GM18858 (cell line): ENCODE measurements around the gene CCDC71L.

Source experiments
- ATAC-seq: cut with Tn5 transposase; IDR thresholded peaks from one replicate; pipeline ENCODE4 v1.9.1; 2021; ENCODE audit not compliant: unreplicated experiment

The CCDC71L gene

GRCh38 chr7:106626376-106627164 lies 34.4 kb downstream of the CCDC71L start:
- ATAC-seq: no peak

GRCh38 chr7:106625678-106626301 lies 35.2 kb downstream of the CCDC71L start:
- no peak for ATAC-seq

- no peak for ATAC-seq
Measured at GRCh38 chr7:106623853-106624252, 37.1 kb downstream of the CCDC71L start.

GRCh38 chr7:106623315-106623660 lies 37.7 kb downstream of the CCDC71L start:
- ATAC-seq: no peak

GRCh38 chr7:106622654-106623314 lies 38.2 kb downstream of the CCDC71L start:
- ATAC-seq: no peak

- ATAC-seq: no peak
Measured at GRCh38 chr7:106621393-106622132, 39.4 kb downstream of the CCDC71L start.

GRCh38 chr7:106620676-106621075 lies 40.3 kb downstream of the CCDC71L start:
- no peak for ATAC-seq

GRCh38 chr7:106620034-106620433 lies 40.9 kb downstream of the CCDC71L start:
- ATAC-seq: no peak

GRCh38 chr7:106619213-106619612 lies 41.7 kb downstream of the CCDC71L start:
- no peak for ATAC-seq

GRCh38 chr7:106618480-106618879 lies 42.5 kb downstream of the CCDC71L start:
- no peak for ATAC-seq

- no peak for ATAC-seq
Measured at GRCh38 chr7:106617860-106618259, 43.1 kb downstream of the CCDC71L start.

- no peak for ATAC-seq
Measured at GRCh38 chr7:106616708-106617051, 44.3 kb downstream of the CCDC71L start.

- ATAC-seq: no peak
Measured at GRCh38 chr7:106615808-106616707, 44.9 kb downstream of the CCDC71L start.

- no peak for ATAC-seq
Measured at GRCh38 chr7:106614751-106615150, 46.2 kb downstream of the CCDC71L start.

GRCh38 chr7:106613848-106614560 lies 47.0 kb downstream of the CCDC71L start:
- no peak for ATAC-seq

GRCh38 chr7:106613279-106613678 lies 47.7 kb downstream of the CCDC71L start:
- no peak for ATAC-seq

- ATAC-seq: no peak
Measured at GRCh38 chr7:106612432-106612831, 48.5 kb downstream of the CCDC71L start.

GRCh38 chr7:106611911-106612310 lies 49.0 kb downstream of the CCDC71L start:
- ATAC-seq: no peak

GRCh38 chr7:106610996-106611886 lies 49.7 kb downstream of the CCDC71L start:
- ATAC-seq: no peak
